ENCODE measurements around the gene NPC1L1.

NPC1L1 gene

GRCh38 chr7:44471850-44472249 is 69.3 kb downstream of the NPC1L1 start:
- DNase-seq (ENCODE audit: low spot score) = no peak

GRCh38 chr7:44471436-44471835 is 69.7 kb downstream of the NPC1L1 start:
- no peak for DNase-seq (ENCODE audit: low spot score)

GRCh38 chr7:44470628-44471245 is 70.4 kb downstream of the NPC1L1 start:
- no peak for DNase-seq (ENCODE audit: low spot score)

- no peak for DNase-seq (ENCODE audit: low spot score)
Measured at GRCh38 chr7:44470135-44470479, 71.0 kb downstream of the NPC1L1 start.

GRCh38 chr7:44469461-44470134 is 71.5 kb downstream of the NPC1L1 start:
- no peak for DNase-seq (ENCODE audit: low spot score)

- DNase-seq (ENCODE audit: low spot score) = no peak
Measured at GRCh38 chr7:44467217-44467548, 73.9 kb downstream of the NPC1L1 start.

- DNase-seq (ENCODE audit: low spot score) = no peak
Measured at GRCh38 chr7:44466300-44467216, 74.6 kb downstream of the NPC1L1 start.

GRCh38 chr7:44465490-44465889 is 75.6 kb downstream of the NPC1L1 start:
- no peak for DNase-seq (ENCODE audit: low spot score)

- no peak for DNase-seq (ENCODE audit: low spot score)
Measured at GRCh38 chr7:44463169-44463808, 77.8 kb downstream of the NPC1L1 start.

Data from COLO829 (cell line).